ENCODE data around the gene CCDC137.
"Not testable (repeated sequence)": the region's sequence is repeated elsewhere in the genome, so short reads cannot be mapped to it uniquely, and the experiment has no call there.

Gene CCDC137

GRCh38 chr17:81666342-81667191 lies at the start of gene CCDC137, which contains the start of gene OXLD1:
Gene CCDC137 (plus strand): TSS chr17:81666737. CDS start chr17:81666767, 30 bp downstream.
Gene OXLD1 (minus strand): TSS chr17:81666605. CDS start chr17:81666577, 28 bp downstream.
- no peak for FAIRE-seq

- FAIRE-seq = no peak
Observed at GRCh38 chr17:81616877-81617276, 49.7 kb upstream of the CCDC137 start.

GRCh38 chr17:81618307-81618706 lies 48.2 kb upstream of the CCDC137 start:
- not testable (repeated sequence) for FAIRE-seq

GRCh38 chr17:81621494-81622130 lies 44.9 kb upstream of the CCDC137 start:
- FAIRE-seq = no peak

GRCh38 chr17:81630274-81630673 lies 36.3 kb upstream of the CCDC137 start:
- no peak for FAIRE-seq

GRCh38 chr17:81631482-81631881 lies 35.1 kb upstream of the CCDC137 start:
- no peak for FAIRE-seq

GRCh38 chr17:81635431-81635830 lies 31.1 kb upstream of the CCDC137 start:
- no peak for FAIRE-seq

- no peak for FAIRE-seq
Observed at GRCh38 chr17:81635973-81636504, 30.5 kb upstream of the CCDC137 start.

GRCh38 chr17:81636505-81637288 lies 29.8 kb upstream of the CCDC137 start, which contains the start of the genes NPLOC4 and TSPAN10:
Gene NPLOC4 (minus strand): TSS chr17:81637112. CDS start chr17:81636930, 182 bp downstream.
Gene TSPAN10 (plus strand): TSS chr17:81637196. CDS start chr17:81642413, 5,217 bp downstream.
- FAIRE-seq = no peak

GRCh38 chr17:81638683-81639082 lies 27.9 kb upstream of the CCDC137 start:
- FAIRE-seq = no peak

GRCh38 chr17:81640011-81640410 lies 26.5 kb upstream of the CCDC137 start:
- no peak for FAIRE-seq

GRCh38 chr17:81641825-81642489 lies 24.6 kb upstream of the CCDC137 start:
- FAIRE-seq = no peak

GRCh38 chr17:81644496-81644895 lies 22.0 kb upstream of the CCDC137 start:
- no peak for FAIRE-seq

- FAIRE-seq = no peak
Observed at GRCh38 chr17:81644976-81645952, 21.3 kb upstream of the CCDC137 start.

GRCh38 chr17:81646869-81647600 lies 19.5 kb upstream of the CCDC137 start:
- FAIRE-seq = no peak

- FAIRE-seq = no peak
Observed at GRCh38 chr17:81647640-81648012, 18.9 kb upstream of the CCDC137 start.

- FAIRE-seq = no peak
Observed at GRCh38 chr17:81648013-81648706, 18.4 kb upstream of the CCDC137 start.

GRCh38 chr17:81648707-81649085 lies 17.8 kb upstream of the CCDC137 start:
- no peak for FAIRE-seq

GRCh38 chr17:81650951-81651350 lies 15.6 kb upstream of the CCDC137 start:
- no peak for FAIRE-seq

- FAIRE-seq = no peak
Observed at GRCh38 chr17:81651692-81652091, 14.8 kb upstream of the CCDC137 start.
